ENCODE results near the gene NTN3.

Gene NTN3

GRCh38 chr16:2426941-2427361, 44.1 kb upstream of the NTN3 start:
- Mint-ChIP-seq H3K27ac (no peak overlapping the region), H3K9me3 (no peaks in the 10 kb centered on the region), H3K4me3 (no peak overlapping the region), H3K27me3 (ENCODE audit: low read depth, poor library complexity) (peaks cover 5% of the 10 kb centered on the region), H3K36me3 (ENCODE audit: low read depth) (no peaks in the 10 kb centered on the region), H3K4me1 (peaks cover 43% of the 10 kb centered on the region)
- TF ChIP-seq CTCF (IDR thresholded peaks at IDR 0.05) = no peak
- no peak for DNase-seq

GRCh38 chr16:2427526-2427925, 43.6 kb upstream of the NTN3 start:
- Mint-ChIP-seq H3K27ac (peak overlapping the region; percentile 41), H3K4me3 (peak overlapping the region; percentile 83)

GRCh38 chr16:2428051-2428783, 42.9 kb upstream of the NTN3 start:
- H3K4me3 Mint-ChIP-seq = peak overlapping the region; percentile 83
- no peak for TF ChIP-seq CTCF (IDR thresholded peaks at IDR 0.05)
- no peaks in the 10 kb centered on the region for H3K9me3 Mint-ChIP-seq
- peaks cover 43% of the 10 kb centered on the region for H3K4me1 Mint-ChIP-seq
- peaks cover 10% of the 10 kb centered on the region for H3K36me3 Mint-ChIP-seq (ENCODE audit: low read depth)
- no peaks in the 10 kb centered on the region for H3K27me3 Mint-ChIP-seq (ENCODE audit: low read depth, poor library complexity)
- DNase-seq = peak; percentile 61
- H3K27ac Mint-ChIP-seq = no peak overlapping the region

More at GRCh38 chr16:2427526-2427925, 43.6 kb upstream of the NTN3 start:
- Mint-ChIP-seq H3K4me1 (peaks cover 43% of the 10 kb centered on the region), H3K27me3 (ENCODE audit: low read depth, poor library complexity) (peaks cover 5% of the 10 kb centered on the region), H3K9me3 (no peaks in the 10 kb centered on the region), H3K36me3 (ENCODE audit: low read depth) (peaks cover 3% of the 10 kb centered on the region)
- no peak for DNase-seq
- TF ChIP-seq CTCF (IDR thresholded peaks at IDR 0.05) = no peak

- TF ChIP-seq CTCF (IDR thresholded peaks at IDR 0.05) = no peak
- no peaks in the 10 kb centered on the region for H3K9me3 Mint-ChIP-seq
- no peak for DNase-seq
- H3K27ac Mint-ChIP-seq = no peak overlapping the region
- H3K27me3 Mint-ChIP-seq (ENCODE audit: low read depth, poor library complexity) = no peaks in the 10 kb centered on the region
- peaks cover 43% of the 10 kb centered on the region for H3K4me1 Mint-ChIP-seq
- H3K4me3 Mint-ChIP-seq = peak overlapping the region; percentile 83
- peaks cover 14% of the 10 kb centered on the region for H3K36me3 Mint-ChIP-seq (ENCODE audit: low read depth)
These were observed 42.4 kb upstream of the NTN3 start for GRCh38 chr16:2428784-2429033.

GRCh38 chr16:2429034-2429770, 41.9 kb upstream of the NTN3 start, which contains the start of gene CCNF:
Gene CCNF, plus strand, starts transcription at chr16:2429447. Its CDS starts 35 bp downstream, at chr16:2429482.
- H3K4me1 Mint-ChIP-seq = peaks cover 43% of the 10 kb centered on the region
- no peak for TF ChIP-seq CTCF (IDR thresholded peaks at IDR 0.05)

More at GRCh38 chr16:2429034-2429770, 41.9 kb upstream of the NTN3 start, which contains the start of gene CCNF:
- peak; percentile 99 for DNase-seq
- Mint-ChIP-seq H3K4me3 (peak within 1 kb of the TSS; percentile 95), H3K36me3 (ENCODE audit: low read depth) (peaks cover 17% of the 10 kb centered on the region), H3K27me3 (ENCODE audit: low read depth, poor library complexity) (no peaks in the 10 kb centered on the region), H3K27ac (no peak within 1 kb of the TSS), H3K9me3 (no peaks in the 10 kb centered on the region)

All from nephron progenitor cell (in vitro differentiated cells).